SK-N-SH (cell line): ENCODE measurements around the gene ERCC8. TPM values are rescaled to one million over a fixed set of nuclear protein-coding genes. Genes with fewer than 3 reads are reported as not detected.

Experiments used
- CTCF ChIA-PET: fragments of 300-600, 350-600 bp; formaldehyde crosslinking; extraction: SDS; loops from one replicate; lab custom pipeline; 2021; lab: Yijun Ruan, JAX
- POLR2A ChIA-PET: fragments of 350-600 bp; sonication (Branson Sonifier 250); formaldehyde crosslinking; extraction: SDS; loops from one replicate; lab custom pipeline; 2020; ENCODE audit warnings: antibody characterized with exemption, inconsistent platforms; lab: Yijun Ruan, JAX
- DNase-seq: peaks from one replicate; pipeline ENCODE4 v3.0.0; 2012
- H2AFZ ChIP-seq: fragments of 200-600 bp; sonication (generic); 2 replicates; pipeline ENCODE4 v1.8.1; 2016; ENCODE audit warnings: antibody characterized with exemption, mild to moderate bottlenecking, low read depth
- H3F3A ChIP-seq: fragments of 200-600 bp; sonication (generic); replicated peaks from 2 replicates; pipeline ENCODE3; 2016; ENCODE audit warnings: antibody characterized with exemption, mild to moderate bottlenecking; ENCODE audit not compliant: insufficient read depth
- H3K27ac ChIP-seq, 2 experiments: fragments of 200-500 bp in 1 of 2; fragments of 200-600 bp in 1 of 2; sonication (Bioruptor generic) in 1 of 2; sonication (generic), shearing (Covaris generic) in 1 of 2; 2 replicates each; pipeline versions ENCODE4 v1.5.1 to v1.6.1; 2014 to 2016; ENCODE audit warnings: low read depth in 2 of 2, inconsistent platforms in 1 of 2, low read length in 1 of 2, mild to moderate bottlenecking in 1 of 2, mixed read lengths in 1 of 2
- H3K27me3 ChIP-seq: fragments of 200-600 bp; sonication (generic), shearing (Covaris generic); 2 replicates; pipeline ENCODE4 v1.6.1; 2016; ENCODE audit warnings: mixed run types; ENCODE audit not compliant: insufficient read depth
- H3K36me3 ChIP-seq, 2 experiments: fragments of 200-500 bp in 1 of 2; fragments of 200-600 bp in 1 of 2; sonication (Bioruptor generic) in 1 of 2; sonication (generic) in 1 of 2; replicated peaks in 1 of 2; 2 replicates each; pipeline versions ENCODE3 to v1.5.1; 2014 to 2016; ENCODE audit warnings: low read length in 1 of 2, mild to moderate bottlenecking in 1 of 2; ENCODE audit not compliant: insufficient read depth in 2 of 2, control insufficient read depth in 1 of 2
- H3K4me1 ChIP-seq, 2 experiments: fragments of 200-500 bp in 1 of 2; fragments of 200-600 bp in 1 of 2; sonication (Bioruptor generic) in 1 of 2; sonication (generic), shearing (Covaris generic) in 1 of 2; 2 replicates each; pipeline versions ENCODE4 v1.5.1 to v1.6.1; 2014 to 2016; ENCODE audit warnings: low read depth in 1 of 2, low read length in 1 of 2, mixed run types in 1 of 2; ENCODE audit not compliant: insufficient read depth in 2 of 2, control insufficient read depth in 1 of 2
- H3K4me2 ChIP-seq: fragments of 200-600 bp; sonication (generic), shearing (Covaris generic); 2 replicates; pipeline ENCODE4 v1.6.1; 2017; ENCODE audit warnings: mixed run types
- H3K4me3 ChIP-seq, 2 experiments: fragments of 200-500 bp in 1 of 2; fragments of 200-600 bp in 1 of 2; sonication (Bioruptor generic) in 1 of 2; sonication (generic), shearing (Covaris generic) in 1 of 2; 2 replicates each; pipeline versions ENCODE4 v1.5.1 to v1.8.1; 2014 to 2016; ENCODE audit warnings: low read depth in 2 of 2, inconsistent platforms in 1 of 2, low read length in 1 of 2, mild to moderate bottlenecking in 1 of 2, mixed read lengths in 1 of 2, moderate library complexity in 1 of 2
- H3K79me2 ChIP-seq: fragments of 200-600 bp; sonication (generic); 2 replicates; pipeline ENCODE4 v1.8.1; 2017; ENCODE audit warnings: mild to moderate bottlenecking; ENCODE audit not compliant: insufficient read depth
- H3K9ac ChIP-seq: fragments of 200-600 bp; sonication (generic); 2 replicates; pipeline ENCODE4 v1.6.1; 2017; ENCODE audit warnings: mixed run types
- H3K9me2 ChIP-seq: fragments of 200-600 bp; sonication (generic); 2 replicates; pipeline ENCODE4 v1.6.1; 2017; ENCODE audit warnings: mixed run types
- H3K9me3 ChIP-seq: fragments of 200-600 bp; sonication (generic); 2 replicates; pipeline ENCODE4 v1.6.1; 2017; ENCODE audit warnings: mixed run types, mild to moderate bottlenecking, moderate library complexity
- H4K20me1 ChIP-seq: fragments of 200-600 bp; sonication (generic); 2 replicates; pipeline ENCODE4 v1.6.1; 2017; ENCODE audit warnings: mild to moderate bottlenecking, mixed run types; ENCODE audit not compliant: insufficient read depth
- CHD2 ChIP-seq: fragments of 150-350 bp; IDR thresholded peaks from 2 replicates; pipeline ENCODE4 v1.6.1; 2018; ENCODE audit warnings: low read length; ENCODE audit not compliant: partially characterized antibody
- ELF1 ChIP-seq: IDR thresholded peaks from 2 replicates; pipeline ENCODE4 v1.4.0; 2012
- EZH2phosphoT487 ChIP-seq: fragments of 200-600 bp; sonication (generic); IDR thresholded peaks from 2 replicates; pipeline ENCODE4 v1.6.1; 2017; ENCODE audit warnings: low read depth, mixed run types, mild to moderate bottlenecking, antibody characterized with exemption, moderate library complexity, borderline replicate concordance
- FOXJ3 ChIP-seq: sonication (generic); formaldehyde crosslinking; IDR thresholded peaks from 2 replicates; pipeline ENCODE4 v1.5.1; 2020; ENCODE audit warnings: mild to moderate bottlenecking, missing genetic modification reagents
- JUND ChIP-seq: IDR thresholded peaks from 2 replicates; pipeline ENCODE4 v1.4.0; 2012
- NFIC ChIP-seq: IDR thresholded peaks from 2 replicates; pipeline ENCODE4 v1.4.0; 2012; ENCODE audit warnings: borderline replicate concordance
- TAF1 ChIP-seq: IDR thresholded peaks from 2 replicates; pipeline ENCODE4 v1.6.1; 2012; ENCODE audit warnings: low read depth, mild to moderate bottlenecking, low read length, moderate library complexity, borderline replicate concordance
- YY1 ChIP-seq: IDR thresholded peaks from 2 replicates; pipeline ENCODE4 v1.4.0; 2012; ENCODE audit warnings: low read depth, mild to moderate bottlenecking
- WGBS: methylation state at CpG from one replicate; pipeline ENCODE4 v1.1.6; 2017; ENCODE audit warnings: low lambda C conversion rate; 5-methylcytosine and 5-hydroxymethylcytosine counted together
- polyA plus RNA-seq, 3 experiments: library from polyadenylated mRNA; depleted of rRNA; stranded (reverse); fragments of >200 nt; gene quantifications; 2 replicates each; pipeline ENCODE4 v1.2.3, GENCODE V29; 2012
- TF ChIP-seq, protein P1 (sequence below): IDR thresholded peaks from 2 replicates; pipeline ENCODE4 v1.4.0; 2012; ENCODE audit warnings: low read depth, borderline replicate concordance
- TF ChIP-seq, protein P2 (sequence below): IDR thresholded peaks from 2 replicates; pipeline ENCODE4 v1.4.0; 2012; ENCODE audit warnings: low read depth
- TF ChIP-seq, protein P3 (sequence below): fragments of 150-350 bp; IDR thresholded peaks from 2 replicates; pipeline ENCODE4 v1.6.1; 2016; ENCODE audit warnings: mild to moderate bottlenecking, low read depth, low read length
- TF ChIP-seq, protein P4 (sequence below): fragments of 150-350 bp; IDR thresholded peaks from 2 replicates; pipeline ENCODE4 v1.6.1; 2017; ENCODE audit warnings: antibody characterized with exemption, low read length, low read depth, borderline replicate concordance
- TF ChIP-seq, protein P5 (sequence below): IDR thresholded peaks from 2 replicates; pipeline ENCODE4 v1.4.0; 2012; ENCODE audit warnings: low read depth, borderline replicate concordance

Gene ERCC8
- polyA plus RNA-seq, 1 of the 3 experiments (the other 2 are of a cell fraction): 11.6 TPM

DNA sequence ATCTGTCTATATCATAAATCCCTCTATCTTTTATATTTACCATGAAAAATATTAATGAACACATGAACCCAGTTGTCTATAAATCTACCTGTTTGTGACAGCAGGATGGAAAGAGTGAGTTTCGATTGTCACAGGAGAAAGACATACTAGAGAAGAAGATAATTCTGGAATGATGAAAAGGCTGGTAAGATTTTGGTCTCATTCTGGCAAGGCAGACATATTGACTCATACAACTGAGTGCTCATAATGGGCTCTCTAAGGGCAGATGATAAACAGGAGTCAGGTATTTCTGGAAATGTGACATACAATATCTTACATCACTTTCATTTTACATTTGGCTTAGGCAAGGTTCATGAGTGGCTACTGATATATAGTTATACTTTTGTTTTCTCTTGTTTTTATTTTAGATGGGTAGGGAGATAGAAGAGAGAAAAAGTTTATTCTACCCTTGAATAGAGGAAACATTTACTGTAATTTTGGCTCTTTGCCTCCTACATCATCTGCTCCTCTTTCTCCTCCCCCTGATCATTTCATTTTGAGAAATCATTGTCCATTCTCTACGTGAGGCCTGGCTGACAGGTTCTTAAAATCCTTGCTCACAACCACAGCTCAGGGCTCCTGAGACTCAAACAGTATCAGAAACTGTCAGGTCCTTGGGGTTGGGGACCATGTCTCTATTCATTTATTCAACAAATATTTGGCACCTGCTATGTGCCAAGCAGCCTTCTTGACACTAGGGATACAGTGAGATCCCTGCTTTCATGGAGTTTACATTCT is 115.2 kb downstream of the ERCC8 start (continued):
- TF ChIP-seq, protein P1, sequence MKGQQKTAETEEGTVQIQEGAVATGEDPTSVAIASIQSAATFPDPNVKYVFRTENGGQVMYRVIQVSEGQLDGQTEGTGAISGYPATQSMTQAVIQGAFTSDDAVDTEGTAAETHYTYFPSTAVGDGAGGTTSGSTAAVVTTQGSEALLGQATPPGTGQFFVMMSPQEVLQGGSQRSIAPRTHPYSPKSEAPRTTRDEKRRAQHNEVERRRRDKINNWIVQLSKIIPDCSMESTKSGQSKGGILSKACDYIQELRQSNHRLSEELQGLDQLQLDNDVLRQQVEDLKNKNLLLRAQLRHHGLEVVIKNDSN: no peak

DNA sequence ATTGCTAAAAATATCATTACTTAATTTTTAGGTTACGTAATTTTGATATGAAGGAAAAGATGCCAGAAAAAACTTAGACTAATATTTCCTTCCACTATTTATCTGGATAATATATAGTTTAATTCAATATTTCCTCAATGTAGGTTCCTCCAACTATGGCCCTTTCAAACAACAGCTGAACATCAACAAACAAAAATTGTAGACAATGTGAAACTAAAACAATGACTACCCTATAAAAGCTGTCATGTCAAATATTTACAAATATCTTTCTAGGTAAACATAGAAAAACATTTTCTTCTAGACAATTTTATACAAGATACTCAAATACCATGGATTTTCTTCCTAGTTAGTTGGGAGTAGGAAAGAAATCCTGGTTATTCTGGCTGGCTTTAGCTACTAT is 117.7 kb downstream of the ERCC8 start:
- H3K36me3 ChIP-seq: no peaks in the 10 kb centered on the region
- no peaks in the 10 kb centered on the region for H3K9me3 ChIP-seq
- no peak for DNase-seq
- no peak overlapping the region for H3K4me3 ChIP-seq
- no peaks in the 10 kb centered on the region for H3K79me2 ChIP-seq
- no peak overlapping the region for H3K4me2 ChIP-seq
- no peak overlapping the region for H2AFZ ChIP-seq
- no peaks in the 10 kb centered on the region for H3K9me2 ChIP-seq
- H3K9ac ChIP-seq: no peak overlapping the region
- no peaks in the 10 kb centered on the region for H3F3A ChIP-seq
- H3K27me3 ChIP-seq: no peaks in the 10 kb centered on the region; the same call in 1 of the 2 replicates
- H3K27ac ChIP-seq: no peak overlapping the region
- H3K4me1 ChIP-seq: no peaks in the 10 kb centered on the region
- WGBS: 75% methylated on average over 1 of the region's 1 CpG
- CTCF ChIA-PET: interaction anchor here (1.4 kb wide), 1 partner anchor 9 kb away, joined by 3 read pairs; no protein-coding TSS in a partner anchor
- POLR2A ChIA-PET: no interaction called here
- TF ChIP-seq EZH2phosphoT487: no peak
- TF ChIP-seq TAF1: no peak
- TF ChIP-seq, protein P2, sequence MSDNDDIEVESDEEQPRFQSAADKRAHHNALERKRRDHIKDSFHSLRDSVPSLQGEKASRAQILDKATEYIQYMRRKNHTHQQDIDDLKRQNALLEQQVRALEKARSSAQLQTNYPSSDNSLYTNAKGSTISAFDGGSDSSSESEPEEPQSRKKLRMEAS: no peak
- no peak for TF ChIP-seq ELF1
- TF ChIP-seq CHD2: no peak
- TF ChIP-seq, protein P3, sequence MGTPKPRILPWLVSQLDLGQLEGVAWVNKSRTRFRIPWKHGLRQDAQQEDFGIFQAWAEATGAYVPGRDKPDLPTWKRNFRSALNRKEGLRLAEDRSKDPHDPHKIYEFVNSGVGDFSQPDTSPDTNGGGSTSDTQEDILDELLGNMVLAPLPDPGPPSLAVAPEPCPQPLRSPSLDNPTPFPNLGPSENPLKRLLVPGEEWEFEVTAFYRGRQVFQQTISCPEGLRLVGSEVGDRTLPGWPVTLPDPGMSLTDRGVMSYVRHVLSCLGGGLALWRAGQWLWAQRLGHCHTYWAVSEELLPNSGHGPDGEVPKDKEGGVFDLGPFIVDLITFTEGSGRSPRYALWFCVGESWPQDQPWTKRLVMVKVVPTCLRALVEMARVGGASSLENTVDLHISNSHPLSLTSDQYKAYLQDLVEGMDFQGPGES: no peak
- TF ChIP-seq, protein P4, sequence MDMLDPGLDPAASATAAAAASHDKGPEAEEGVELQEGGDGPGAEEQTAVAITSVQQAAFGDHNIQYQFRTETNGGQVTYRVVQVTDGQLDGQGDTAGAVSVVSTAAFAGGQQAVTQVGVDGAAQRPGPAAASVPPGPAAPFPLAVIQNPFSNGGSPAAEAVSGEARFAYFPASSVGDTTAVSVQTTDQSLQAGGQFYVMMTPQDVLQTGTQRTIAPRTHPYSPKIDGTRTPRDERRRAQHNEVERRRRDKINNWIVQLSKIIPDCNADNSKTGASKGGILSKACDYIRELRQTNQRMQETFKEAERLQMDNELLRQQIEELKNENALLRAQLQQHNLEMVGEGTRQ: no peak
- TF ChIP-seq JUND: no peak
- no peak for TF ChIP-seq YY1
- no peak for TF ChIP-seq FOXJ3
- no peak for TF ChIP-seq NFIC
- TF ChIP-seq, protein P5, sequence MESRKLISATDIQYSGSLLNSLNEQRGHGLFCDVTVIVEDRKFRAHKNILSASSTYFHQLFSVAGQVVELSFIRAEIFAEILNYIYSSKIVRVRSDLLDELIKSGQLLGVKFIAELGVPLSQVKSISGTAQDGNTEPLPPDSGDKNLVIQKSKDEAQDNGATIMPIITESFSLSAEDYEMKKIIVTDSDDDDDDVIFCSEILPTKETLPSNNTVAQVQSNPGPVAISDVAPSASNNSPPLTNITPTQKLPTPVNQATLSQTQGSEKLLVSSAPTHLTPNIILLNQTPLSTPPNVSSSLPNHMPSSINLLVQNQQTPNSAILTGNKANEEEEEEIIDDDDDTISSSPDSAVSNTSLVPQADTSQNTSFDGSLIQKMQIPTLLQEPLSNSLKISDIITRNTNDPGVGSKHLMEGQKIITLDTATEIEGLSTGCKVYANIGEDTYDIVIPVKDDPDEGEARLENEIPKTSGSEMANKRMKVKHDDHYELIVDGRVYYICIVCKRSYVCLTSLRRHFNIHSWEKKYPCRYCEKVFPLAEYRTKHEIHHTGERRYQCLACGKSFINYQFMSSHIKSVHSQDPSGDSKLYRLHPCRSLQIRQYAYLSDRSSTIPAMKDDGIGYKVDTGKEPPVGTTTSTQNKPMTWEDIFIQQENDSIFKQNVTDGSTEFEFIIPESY: no peak
- TF ChIP-seq, all 33 proteins: peak for 0
- H4K20me1 ChIP-seq: no peaks in the 10 kb centered on the region
